Stimulated activated CD4-positive, alpha-beta T cell treated with anti-CD3 and anti-CD28 coated beads, Interleukin-4, amount 100 ng/mL, for 1 hour (primary cell): ENCODE data around the gene ZNF618.

Experiments
- DNase-seq: peaks from one replicate; pipeline ENCODE4 v3.0.0-alpha.2; 2020

The ZNF618 gene

GRCh38 chr9:113876151-113876992, at the start of gene ZNF618:
Gene ZNF618 (plus strand): TSS chr9:113876309. CDS start chr9:113876381, 72 bp downstream.
- DNase-seq = peak; percentile 19

DNA sequence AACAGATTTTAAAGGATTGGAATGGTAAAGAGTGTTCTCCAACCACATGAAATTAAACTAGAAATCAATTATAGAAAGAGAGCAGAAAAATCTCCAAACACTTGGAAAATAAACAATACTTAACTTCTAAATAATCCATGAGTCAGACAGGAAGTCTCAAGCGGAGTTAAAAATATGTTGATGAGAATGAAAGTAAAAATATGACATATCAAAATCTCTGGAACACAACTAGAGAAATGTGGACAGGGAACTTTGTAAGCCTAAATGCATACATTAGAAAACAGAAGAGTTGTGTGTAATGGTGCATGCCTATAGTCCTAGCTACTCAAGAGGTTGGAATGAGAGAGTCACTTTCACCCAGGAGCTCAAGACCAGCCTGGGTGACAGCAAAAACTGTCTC, 47.9 kb upstream of the ZNF618 start:
- no peak for DNase-seq

GRCh38 chr9:113837334-113837733, 38.8 kb upstream of the ZNF618 start:
- no peak for DNase-seq

GRCh38 chr9:113842086-113842485, 34.0 kb upstream of the ZNF618 start:
- no peak for DNase-seq

DNA sequence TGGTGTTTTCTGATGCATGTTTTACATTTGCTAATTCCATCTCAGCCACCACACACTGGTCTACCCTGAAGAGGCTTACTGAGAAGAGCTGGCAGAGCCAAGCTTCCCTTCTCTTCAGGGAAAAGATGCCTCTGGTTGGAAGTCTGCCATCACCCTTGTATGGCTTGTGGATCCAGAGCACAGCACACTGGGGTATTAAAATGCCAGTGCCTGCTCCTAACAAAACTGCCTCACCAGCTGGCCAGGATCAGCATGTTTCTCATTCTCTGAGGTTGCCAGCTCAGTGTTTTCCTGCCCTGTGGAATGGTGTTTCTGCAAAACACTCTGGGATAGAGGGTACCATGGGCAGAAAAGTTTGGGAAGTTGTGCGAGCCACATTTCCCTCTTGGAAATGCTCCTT, 31.6 kb upstream of the ZNF618 start:
- DNase-seq = no peak

GRCh38 chr9:113851359-113851758, 24.8 kb upstream of the ZNF618 start:
- no peak for DNase-seq

- no peak for DNase-seq
These were observed 24.2 kb upstream of the ZNF618 start for GRCh38 chr9:113851873-113852272.

- no peak for DNase-seq
These were observed 22.8 kb upstream of the ZNF618 start for GRCh38 chr9:113853333-113853732.

GRCh38 chr9:113854310-113854709, 21.8 kb upstream of the ZNF618 start:
- no peak for DNase-seq

GRCh38 chr9:113857875-113858274, 18.2 kb upstream of the ZNF618 start:
- no peak for DNase-seq

DNA sequence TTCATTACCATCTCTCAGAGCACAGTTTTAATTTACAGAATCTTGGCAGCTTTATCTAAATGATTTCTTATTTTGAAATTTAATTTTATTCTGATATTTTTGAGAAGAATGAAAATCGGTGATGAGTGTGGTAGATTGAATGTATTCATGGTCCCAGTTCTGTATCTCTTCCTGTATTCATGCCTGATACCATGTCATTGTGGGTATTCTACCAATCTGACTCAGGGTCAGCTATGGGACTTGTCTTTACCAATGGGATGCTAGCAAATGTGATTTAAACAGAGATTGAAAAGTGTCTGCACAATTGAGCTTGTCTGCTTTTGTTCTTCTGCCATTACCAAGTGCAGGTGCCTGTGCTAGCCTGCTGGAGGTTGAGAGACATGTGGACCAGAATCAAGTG, 17.8 kb upstream of the ZNF618 start:
- DNase-seq = no peak

DNA sequence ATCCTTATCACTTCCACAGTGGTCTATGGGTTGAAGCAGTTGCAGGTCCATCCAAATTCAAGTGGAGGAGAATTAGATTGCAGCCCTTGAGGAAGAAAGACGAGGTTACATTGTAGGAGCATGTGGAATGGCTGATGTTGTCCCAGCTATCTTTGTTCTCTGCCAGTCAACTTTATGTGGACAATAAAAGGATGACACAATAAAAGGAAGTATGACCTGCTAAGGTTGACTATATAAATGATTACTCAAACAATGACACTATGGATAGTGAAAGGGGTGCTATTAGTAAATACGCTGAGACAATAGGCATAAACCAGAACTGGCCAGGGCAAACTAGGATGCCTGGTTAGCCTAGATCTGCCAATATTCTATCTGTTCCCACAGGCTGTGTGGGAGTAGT, 12.8 kb upstream of the ZNF618 start:
- DNase-seq = no peak

DNA sequence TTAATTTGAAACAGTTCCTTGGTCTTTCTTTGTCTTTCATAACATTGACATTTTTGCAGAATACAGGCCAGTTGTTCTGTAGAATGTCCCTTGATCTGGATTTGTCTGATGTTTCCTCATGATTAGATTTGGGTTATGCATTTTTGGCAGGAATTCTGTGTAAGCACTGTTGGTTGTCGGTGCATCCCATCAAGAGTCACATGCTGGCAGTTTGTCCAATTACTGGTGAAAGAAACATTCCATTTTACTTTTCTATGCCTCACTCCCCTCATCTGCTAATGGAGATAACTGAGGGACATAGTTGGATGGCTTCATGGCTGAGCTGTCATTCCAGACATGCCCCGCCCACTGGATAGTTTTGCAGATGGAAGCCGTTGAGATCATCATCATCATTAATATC, 7.6 kb upstream of the ZNF618 start:
- DNase-seq = no peak

GRCh38 chr9:113872485-113873143, 3.5 kb upstream of the ZNF618 start:
- no peak for DNase-seq

GRCh38 chr9:113873446-113873845, 2.7 kb upstream of the ZNF618 start:
- DNase-seq = no peak

GRCh38 chr9:113873926-113874325, 2.2 kb upstream of the ZNF618 start:
- DNase-seq = no peak

- DNase-seq = no peak
These were observed 504 bp upstream of the ZNF618 start for GRCh38 chr9:113875459-113876150.

GRCh38 chr9:113876993-113877368, 872 bp downstream of the ZNF618 start:
- no peak for DNase-seq

- no peak for DNase-seq
These were observed 3.2 kb downstream of the ZNF618 start for GRCh38 chr9:113879318-113879717.

GRCh38 chr9:113879911-113880310, 3.8 kb downstream of the ZNF618 start:
- DNase-seq = no peak

GRCh38 chr9:113882181-113882580, 6.1 kb downstream of the ZNF618 start:
- DNase-seq = no peak

- no peak for DNase-seq
These were observed 6.6 kb downstream of the ZNF618 start for GRCh38 chr9:113882636-113883164.

DNA sequence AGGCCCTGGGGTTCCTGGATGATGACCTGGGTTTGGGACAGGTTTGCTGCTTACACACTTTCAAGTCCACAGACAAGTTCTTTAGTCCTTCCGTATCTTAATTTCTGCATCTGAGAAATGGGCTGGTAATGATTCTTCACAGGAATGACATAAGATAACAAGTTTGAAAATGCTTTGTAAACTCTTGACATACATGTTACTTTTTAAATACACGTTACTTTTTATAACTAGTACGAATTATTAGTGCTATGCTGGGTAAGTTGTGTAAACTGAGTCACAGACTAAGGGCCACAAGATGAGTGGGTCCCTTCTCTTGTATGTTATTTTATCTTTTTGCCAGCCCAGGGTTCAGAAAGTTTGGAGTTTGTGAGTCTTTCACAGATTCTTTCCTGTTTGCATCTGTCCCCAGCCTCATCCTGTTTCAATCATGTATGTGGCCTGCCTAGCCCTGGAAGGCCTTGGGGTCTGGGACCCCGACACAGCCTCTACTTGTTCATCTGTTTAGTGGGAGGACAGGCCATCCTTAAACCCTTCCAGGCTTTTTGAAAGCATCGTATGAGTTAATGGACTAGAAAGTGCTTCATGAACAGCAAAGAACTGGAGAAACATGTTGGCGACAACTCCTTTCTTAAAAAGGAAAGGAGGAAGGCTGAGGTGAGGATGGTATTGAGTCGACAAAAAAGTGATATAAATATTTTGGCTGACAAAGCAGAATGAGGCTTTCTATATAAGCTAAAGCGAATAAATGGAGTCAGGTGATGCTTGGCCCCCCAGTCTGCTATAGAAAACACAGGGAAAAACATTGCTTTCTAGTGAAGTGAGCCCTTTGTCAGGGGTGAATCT, 9.3 kb downstream of the ZNF618 start:
- DNase-seq = no peak
